ENCODE results near the gene KLF16.

Gene KLF16

DNA sequence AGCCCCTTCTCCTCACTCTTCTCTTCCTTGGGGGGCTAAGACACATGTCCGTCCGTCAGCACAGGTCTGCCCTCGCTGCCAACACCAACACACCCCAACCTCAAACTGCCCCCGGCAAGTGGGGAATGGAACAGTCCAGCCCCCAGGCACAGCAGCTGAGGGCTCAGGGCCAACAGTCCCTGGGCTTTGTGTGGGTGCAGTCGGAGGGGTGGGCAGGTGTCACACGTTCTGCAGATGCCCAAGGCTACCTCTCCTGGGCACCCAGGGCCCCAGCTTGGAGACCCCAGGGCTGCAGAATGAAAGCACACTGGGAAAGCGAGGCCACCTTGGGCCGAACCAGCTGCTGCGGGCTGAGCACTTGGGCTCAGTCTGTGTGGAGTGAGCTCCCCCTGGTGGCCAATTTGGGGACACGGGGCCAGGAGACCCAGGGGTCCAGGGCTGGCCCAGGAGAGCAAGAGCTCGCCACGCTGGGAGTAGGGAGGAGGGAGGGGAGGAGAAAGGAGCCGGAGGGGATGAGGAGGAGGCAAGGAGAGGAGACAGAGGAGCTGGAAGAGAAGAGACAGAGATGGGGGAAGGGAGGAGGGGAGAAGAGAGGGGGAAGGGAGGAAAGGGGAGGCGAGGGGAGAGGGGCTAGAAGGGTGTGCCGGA lies 37.3 kb downstream of the KLF16 start:
- no peak overlapping the region for H4K91ac ChIP-seq (ENCODE audit: low read depth, low read length, poor library complexity)

DNA sequence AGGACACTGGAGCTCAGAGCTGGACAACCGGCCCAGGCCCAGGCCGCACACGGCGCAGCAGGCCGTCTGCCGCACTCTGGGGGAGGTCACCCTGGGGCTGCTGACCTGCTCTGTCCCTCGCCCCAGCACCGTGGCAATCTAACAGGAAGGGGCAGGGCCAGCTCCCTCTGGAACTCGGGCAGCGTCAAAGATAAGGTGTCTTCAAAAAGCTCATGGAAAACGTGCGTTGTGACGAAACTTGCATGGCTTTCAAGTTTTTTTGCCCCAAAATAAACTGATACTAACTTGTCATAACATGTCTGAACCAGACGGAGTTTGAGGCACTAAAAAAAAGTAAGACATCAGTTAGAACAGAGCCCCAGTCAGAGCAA lies 39.1 kb downstream of the KLF16 start:
- Histone ChIP-seq H3K9ac (ENCODE audit: low read depth, low read length, poor library complexity) (no peak overlapping the region), H3K4me1 (ENCODE audit: control insufficient read depth in 2 of 2, insufficient read depth in 1 of 2, low read depth in 1 of 2, low read length in 2 of 2) (peaks cover 3 to 6% of the 10 kb centered on the region in 2 donors), H3K79me1 (ENCODE audit: low read depth, low read length) (peaks cover 24% of the 10 kb centered on the region), H3K27ac (replicated peaks; ENCODE audit: low read length) (no peak overlapping the region), H3K23ac (ENCODE audit: low read depth, low read length, poor library complexity) (peak overlapping the region; percentile 89), H4K8ac (ENCODE audit: low read depth, low read length) (no peak overlapping the region), H2BK120ac (ENCODE audit: low read depth, low read length) (no peak overlapping the region), H2BK5ac (ENCODE audit: low read length) (no peak overlapping the region), H3K9me3 (replicated peaks in 1 of 2; ENCODE audit: control insufficient read depth in 2 of 2, insufficient read depth in 1 of 2, low read depth in 1 of 2, low read length in 2 of 2) (no peaks in the 10 kb centered on the region), H4K91ac (ENCODE audit: low read depth, low read length, poor library complexity) (no peak overlapping the region), H3K27me3 (ENCODE audit: control insufficient read depth in 3 of 3, insufficient read depth in 3 of 3, low read depth in 1 of 3, low read length in 3 of 3) (no peaks in the 10 kb centered on the region), H2BK15ac (ENCODE audit: low read length) (no peak overlapping the region), H2AK5ac (ENCODE audit: low read depth, low read length) (peak overlapping the region; percentile 28), H3K36me3 (replicated peaks in 1 of 2; ENCODE audit: control insufficient read depth in 2 of 2, insufficient read depth in 2 of 2, low read length in 2 of 2) (peaks cover 21 to 79% of the 10 kb centered on the region in 2 donors), H2AFZ (ENCODE audit: low read length) (no peak overlapping the region), H3K4me3 (ENCODE audit: low read length in 2 of 2) (no peak overlapping the region), H3K4me2 (ENCODE audit: insufficient read depth, low read length, poor library complexity, severe bottlenecking) (no peak overlapping the region), H3K4ac (ENCODE audit: low read length) (no peak overlapping the region), H2BK12ac (ENCODE audit: low read length) (no peak overlapping the region), H3K18ac (ENCODE audit: low read length) (no peak overlapping the region), H3K14ac (ENCODE audit: low read length) (no peak overlapping the region)
- no peak for DNase-seq (ENCODE audit: low spot score)
- WGBS, 2 donors (ENCODE audit: extremely low coverage in 2 of 2, insufficient read length in 2 of 2, insufficient replicate concordance in 1 of 2), result no CpG with 5 or more reads among the region's 14 CpGs

More for the DNA sequence above, 37.3 kb downstream of the KLF16 start:
- peaks cover 0 to 1% of the 10 kb centered on the region in 2 donors for H3K9me3 ChIP-seq (replicated peaks in 1 of 2; ENCODE audit: control insufficient read depth in 2 of 2, insufficient read depth in 1 of 2, low read depth in 1 of 2, low read length in 2 of 2)
- H2BK5ac ChIP-seq (ENCODE audit: low read length), result no peak overlapping the region
- H3K18ac ChIP-seq (ENCODE audit: low read length), result peak overlapping the region; percentile 83
- no peak overlapping the region for H4K8ac ChIP-seq (ENCODE audit: low read depth, low read length)
- H2AFZ ChIP-seq (ENCODE audit: low read length), result no peak overlapping the region
- no CpG with 5 or more reads among the region's 15 CpGs for WGBS, 2 donors (ENCODE audit: extremely low coverage in 2 of 2, insufficient read length in 2 of 2, insufficient replicate concordance in 1 of 2)
- peak overlapping the region; percentile 6 for H2BK12ac ChIP-seq (ENCODE audit: low read length)
- H3K4ac ChIP-seq (ENCODE audit: low read length), result peak overlapping the region; percentile 17
- peaks cover 22% of the 10 kb centered on the region for H3K79me1 ChIP-seq (ENCODE audit: low read depth, low read length)
- H3K14ac ChIP-seq (ENCODE audit: low read length), result peak overlapping the region; percentile 71
- H3K4me1 ChIP-seq (ENCODE audit: control insufficient read depth in 2 of 2, insufficient read depth in 1 of 2, low read depth in 1 of 2, low read length in 2 of 2), result peaks cover 3 to 6% of the 10 kb centered on the region in 2 donors
- peak; percentile 84 for DNase-seq (ENCODE audit: low spot score)
- H3K27ac ChIP-seq (replicated peaks; ENCODE audit: low read length), result no peak overlapping the region
- H3K4me2 ChIP-seq (ENCODE audit: insufficient read depth, low read length, poor library complexity, severe bottlenecking), result no peak overlapping the region
- H3K9ac ChIP-seq (ENCODE audit: low read depth, low read length, poor library complexity), result peak overlapping the region; percentile 70
- peak overlapping the region; percentile 97 for H2AK5ac ChIP-seq (ENCODE audit: low read depth, low read length)
- peaks cover 22 to 77% of the 10 kb centered on the region in 2 donors for H3K36me3 ChIP-seq (replicated peaks in 1 of 2; ENCODE audit: control insufficient read depth in 2 of 2, insufficient read depth in 2 of 2, low read length in 2 of 2)
- peak overlapping the region; percentile 55 for H3K23ac ChIP-seq (ENCODE audit: low read depth, low read length, poor library complexity)
- H3K4me3 ChIP-seq (ENCODE audit: low read length in 2 of 2), result no peak overlapping the region
- H2BK120ac ChIP-seq (ENCODE audit: low read depth, low read length), result no peak overlapping the region
- H3K27me3 ChIP-seq (ENCODE audit: control insufficient read depth in 3 of 3, insufficient read depth in 3 of 3, low read depth in 1 of 3, low read length in 3 of 3), result no peaks in the 10 kb centered on the region
- H2BK15ac ChIP-seq (ENCODE audit: low read length), result no peak overlapping the region

DNA sequence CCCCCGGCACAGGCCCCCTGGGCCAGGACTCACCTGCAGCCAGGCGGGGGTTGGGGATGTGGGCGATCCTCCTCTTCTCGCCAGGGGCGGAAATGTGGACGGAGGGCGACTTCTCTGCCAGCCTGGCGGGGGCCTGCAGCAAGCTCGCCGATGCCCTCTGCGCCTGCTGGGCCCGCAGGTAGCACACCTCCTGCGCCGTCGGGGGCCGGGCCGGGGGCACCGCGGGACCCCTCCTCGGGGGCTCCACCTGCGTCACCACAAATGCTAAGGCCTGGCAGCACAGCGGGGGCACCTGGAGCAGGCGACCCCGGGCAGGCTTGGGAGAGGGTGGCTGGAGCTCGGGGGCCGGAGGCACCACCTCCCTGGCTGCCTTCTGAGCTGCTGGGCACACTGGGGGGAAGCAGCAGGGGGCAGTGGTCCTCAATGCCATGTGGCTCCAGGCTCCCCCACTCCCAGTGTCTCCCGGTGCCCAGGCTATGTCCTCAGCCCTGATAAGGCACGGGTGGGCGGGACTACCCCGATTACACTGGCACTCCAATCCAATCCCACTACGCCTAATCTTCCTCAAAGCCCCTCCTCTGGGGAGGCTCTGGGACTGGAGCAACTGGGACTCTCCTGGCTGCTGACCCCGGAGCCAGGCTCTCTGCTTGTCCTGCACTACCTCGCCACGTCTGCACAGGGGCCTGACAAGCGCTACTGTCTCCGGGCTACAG lies 39.7 kb downstream of the KLF16 start:
- Histone ChIP-seq H3K4me2 (ENCODE audit: insufficient read depth, low read length, poor library complexity, severe bottlenecking) (no peak overlapping the region), H3K27me3 (ENCODE audit: control insufficient read depth in 3 of 3, insufficient read depth in 3 of 3, low read depth in 1 of 3, low read length in 3 of 3) (no peaks in the 10 kb centered on the region), H3K18ac (ENCODE audit: low read length) (no peak overlapping the region), H2BK5ac (ENCODE audit: low read length) (no peak overlapping the region), H3K4me3 (ENCODE audit: low read length in 2 of 2) (no peak overlapping the region), H2AFZ (ENCODE audit: low read length) (no peak overlapping the region), H3K79me1 (ENCODE audit: low read depth, low read length) (peaks cover 22% of the 10 kb centered on the region), H4K8ac (ENCODE audit: low read depth, low read length) (no peak overlapping the region), H2BK12ac (ENCODE audit: low read length) (no peak overlapping the region), H3K27ac (replicated peaks; ENCODE audit: low read length) (no peak overlapping the region), H2BK15ac (ENCODE audit: low read length) (no peak overlapping the region), H3K9ac (ENCODE audit: low read depth, low read length, poor library complexity) (no peak overlapping the region), H3K9me3 (replicated peaks in 1 of 2; ENCODE audit: control insufficient read depth in 2 of 2, insufficient read depth in 1 of 2, low read depth in 1 of 2, low read length in 2 of 2) (no peaks in the 10 kb centered on the region), H2BK120ac (ENCODE audit: low read depth, low read length) (no peak overlapping the region), H3K23ac (ENCODE audit: low read depth, low read length, poor library complexity) (peak overlapping the region; percentile 89), H3K4ac (ENCODE audit: low read length) (no peak overlapping the region), H2AK5ac (ENCODE audit: low read depth, low read length) (peak overlapping the region; percentile 28), H3K36me3 (replicated peaks in 1 of 2; ENCODE audit: control insufficient read depth in 2 of 2, insufficient read depth in 2 of 2, low read length in 2 of 2) (peaks cover 22 to 81% of the 10 kb centered on the region in 2 donors), H3K14ac (ENCODE audit: low read length) (peak overlapping the region; percentile 38), H4K91ac (ENCODE audit: low read depth, low read length, poor library complexity) (no peak overlapping the region), H3K4me1 (ENCODE audit: control insufficient read depth in 2 of 2, insufficient read depth in 1 of 2, low read depth in 1 of 2, low read length in 2 of 2) (peaks cover 3 to 6% of the 10 kb centered on the region in 2 donors)
- no CpG with 5 or more reads among the region's 36 CpGs for WGBS, 2 donors (ENCODE audit: extremely low coverage in 2 of 2, insufficient read length in 2 of 2, insufficient replicate concordance in 1 of 2)
- DNase-seq (ENCODE audit: low spot score), result no peak

DNA sequence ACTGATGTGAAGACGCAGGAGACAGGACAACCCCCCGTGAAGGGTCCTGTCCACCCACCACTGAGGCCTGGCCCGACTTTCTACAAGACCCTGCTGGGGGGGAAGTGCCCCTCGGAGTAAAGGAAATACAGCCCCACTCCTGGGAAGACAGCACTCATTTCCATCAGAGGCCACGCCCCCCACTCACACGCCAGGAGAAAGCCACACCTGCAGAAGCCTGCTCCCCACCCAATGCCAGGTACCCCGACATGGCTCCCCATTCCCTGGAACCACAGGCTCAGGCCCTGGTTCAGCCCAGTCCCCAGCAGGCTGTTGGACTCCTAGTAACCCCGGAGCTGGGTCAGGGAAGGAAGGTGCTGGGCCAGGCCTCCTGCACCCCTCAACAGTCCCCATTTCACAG lies 40.4 kb downstream of the KLF16 start:
- H3K36me3 ChIP-seq (replicated peaks in 1 of 2; ENCODE audit: control insufficient read depth in 2 of 2, insufficient read depth in 2 of 2, low read length in 2 of 2), result peaks cover 27 to 84% of the 10 kb centered on the region in 2 donors
- no peak overlapping the region for H2BK15ac ChIP-seq (ENCODE audit: low read length)
- H2BK5ac ChIP-seq (ENCODE audit: low read length), result no peak overlapping the region
- no peak overlapping the region for H3K9ac ChIP-seq (ENCODE audit: low read depth, low read length, poor library complexity)
- H2AK5ac ChIP-seq (ENCODE audit: low read depth, low read length), result no peak overlapping the region
- H3K4me3 ChIP-seq (ENCODE audit: low read length in 2 of 2), result no peak overlapping the region
- H2BK120ac ChIP-seq (ENCODE audit: low read depth, low read length), result no peak overlapping the region
- no peaks in the 10 kb centered on the region for H3K27me3 ChIP-seq (ENCODE audit: control insufficient read depth in 3 of 3, insufficient read depth in 3 of 3, low read depth in 1 of 3, low read length in 3 of 3)
- DNase-seq (ENCODE audit: low spot score), result no peak
- peaks cover 3 to 6% of the 10 kb centered on the region in 2 donors for H3K4me1 ChIP-seq (ENCODE audit: control insufficient read depth in 2 of 2, insufficient read depth in 1 of 2, low read depth in 1 of 2, low read length in 2 of 2)
- no peaks in the 10 kb centered on the region for H3K9me3 ChIP-seq (replicated peaks in 1 of 2; ENCODE audit: control insufficient read depth in 2 of 2, insufficient read depth in 1 of 2, low read depth in 1 of 2, low read length in 2 of 2)
- no peak overlapping the region for H4K91ac ChIP-seq (ENCODE audit: low read depth, low read length, poor library complexity)
- WGBS, 2 donors (ENCODE audit: extremely low coverage in 2 of 2, insufficient read length in 2 of 2, insufficient replicate concordance in 1 of 2), result no CpG with 5 or more reads among the region's 8 CpGs
- no peak overlapping the region for H2AFZ ChIP-seq (ENCODE audit: low read length)
- H3K23ac ChIP-seq (ENCODE audit: low read depth, low read length, poor library complexity), result no peak overlapping the region
- H2BK12ac ChIP-seq (ENCODE audit: low read length), result no peak overlapping the region
- no peak overlapping the region for H3K4ac ChIP-seq (ENCODE audit: low read length)
- H3K14ac ChIP-seq (ENCODE audit: low read length), result no peak overlapping the region
- no peak overlapping the region for H3K27ac ChIP-seq (replicated peaks; ENCODE audit: low read length)
- peaks cover 17% of the 10 kb centered on the region for H3K79me1 ChIP-seq (ENCODE audit: low read depth, low read length)
- H4K8ac ChIP-seq (ENCODE audit: low read depth, low read length), result no peak overlapping the region
- no peak overlapping the region for H3K18ac ChIP-seq (ENCODE audit: low read length)
- no peak overlapping the region for H3K4me2 ChIP-seq (ENCODE audit: insufficient read depth, low read length, poor library complexity, severe bottlenecking)
